ENCODE data around the gene BTBD8.

DNA sequence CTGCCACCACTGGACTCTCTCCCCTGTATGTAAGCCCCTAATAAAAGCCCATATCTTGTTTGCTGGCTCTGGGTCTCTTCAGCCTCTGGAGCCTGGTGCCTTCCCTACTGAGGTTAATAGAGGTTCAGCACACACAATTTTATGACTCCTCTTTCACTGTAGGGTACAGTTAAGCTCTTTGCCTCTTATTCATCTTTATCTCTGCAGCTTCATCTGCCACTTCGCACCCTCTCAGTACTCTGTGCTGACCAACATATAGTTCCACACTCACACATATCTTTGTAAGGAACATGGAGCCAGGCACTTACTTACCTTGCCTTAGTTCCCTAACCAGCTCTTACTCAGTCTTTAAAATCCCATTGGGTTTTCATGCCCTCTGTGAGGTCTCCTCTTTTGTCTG is 4.5 kb downstream of the BTBD8 start:
- TF ChIP-seq EP300 (IDR thresholded peaks at IDR 0.05; ENCODE audit: borderline replicate concordance in 1 of 2, low read depth in 1 of 2, low read length in 1 of 2) (no peak), POLR2AphosphoS5 (IDR thresholded peaks at IDR 0.05; ENCODE audit: low read depth, low read length) (no peak), CTCF (IDR thresholded peaks at IDR 0.05) (no peak)

Data from SK-N-SH (cell line).